LNCaP clone FGC (cell line): Measurements from ENCODE around the gene PLD1.

Experiments
- DNase-seq: peaks from one replicate; pipeline ENCODE4 v3.0.0-alpha.2; 2011; ENCODE audit warnings: low read depth
- H3K4me3 ChIP-seq: 2 replicates; pipeline ENCODE4 v1.5.1; 2011; ENCODE audit warnings: mild to moderate bottlenecking, low read depth, low read length, control low read depth
- TF ChIP-seq, protein P1 (sequence below): IDR thresholded peaks from 2 replicates; pipeline ENCODE4 v1.5.1; 2012; ENCODE audit warnings: mild to moderate bottlenecking; ENCODE audit not compliant: control insufficient read depth, insufficient read depth; ENCODE audit errors: extremely low read depth

Gene PLD1

GRCh38 chr3:171715155-171715554 is 95.1 kb downstream of the PLD1 start:
- DNase-seq = no peak
- TF ChIP-seq, protein P1, sequence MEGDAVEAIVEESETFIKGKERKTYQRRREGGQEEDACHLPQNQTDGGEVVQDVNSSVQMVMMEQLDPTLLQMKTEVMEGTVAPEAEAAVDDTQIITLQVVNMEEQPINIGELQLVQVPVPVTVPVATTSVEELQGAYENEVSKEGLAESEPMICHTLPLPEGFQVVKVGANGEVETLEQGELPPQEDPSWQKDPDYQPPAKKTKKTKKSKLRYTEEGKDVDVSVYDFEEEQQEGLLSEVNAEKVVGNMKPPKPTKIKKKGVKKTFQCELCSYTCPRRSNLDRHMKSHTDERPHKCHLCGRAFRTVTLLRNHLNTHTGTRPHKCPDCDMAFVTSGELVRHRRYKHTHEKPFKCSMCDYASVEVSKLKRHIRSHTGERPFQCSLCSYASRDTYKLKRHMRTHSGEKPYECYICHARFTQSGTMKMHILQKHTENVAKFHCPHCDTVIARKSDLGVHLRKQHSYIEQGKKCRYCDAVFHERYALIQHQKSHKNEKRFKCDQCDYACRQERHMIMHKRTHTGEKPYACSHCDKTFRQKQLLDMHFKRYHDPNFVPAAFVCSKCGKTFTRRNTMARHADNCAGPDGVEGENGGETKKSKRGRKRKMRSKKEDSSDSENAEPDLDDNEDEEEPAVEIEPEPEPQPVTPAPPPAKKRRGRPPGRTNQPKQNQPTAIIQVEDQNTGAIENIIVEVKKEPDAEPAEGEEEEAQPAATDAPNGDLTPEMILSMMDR = no peak
- H3K4me3 ChIP-seq = no peak overlapping the region

GRCh38 chr3:171712171-171712938 is 97.9 kb downstream of the PLD1 start:
- no peak overlapping the region for H3K4me3 ChIP-seq
- TF ChIP-seq, protein P1 = no peak
- DNase-seq = no peak

DNA sequence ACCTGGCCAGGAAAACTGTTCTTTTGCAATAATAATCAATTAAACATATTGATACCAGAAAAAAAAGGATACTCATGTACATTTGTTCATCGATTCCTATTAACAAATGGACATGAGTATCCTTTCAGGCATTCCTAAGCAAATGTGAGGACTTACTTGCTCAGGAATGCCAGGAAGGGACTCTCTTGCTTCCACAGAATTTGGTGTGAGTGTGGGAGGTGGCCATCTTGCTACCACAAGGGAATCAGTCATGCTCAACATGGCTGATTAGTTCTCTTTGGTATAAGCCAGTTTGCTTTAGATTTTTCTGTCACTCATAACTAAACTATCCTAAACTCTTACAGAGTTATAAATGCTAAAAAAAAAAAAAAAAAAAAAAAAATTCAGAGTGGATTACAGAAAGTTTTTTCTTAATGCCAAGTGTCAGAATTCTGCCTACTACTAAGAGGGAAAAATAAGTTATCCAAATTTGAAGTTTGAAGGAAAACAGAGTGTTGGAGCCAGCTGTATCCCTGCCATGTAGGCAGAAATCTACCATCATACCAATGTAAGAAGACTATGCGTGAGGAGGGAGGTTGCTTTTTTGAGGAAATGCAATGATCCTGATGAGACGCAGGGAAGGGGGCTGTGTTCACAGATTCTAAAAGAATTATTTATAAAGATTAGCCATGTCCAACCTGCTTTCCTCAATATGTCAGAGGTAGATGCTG is 98.7 kb downstream of the PLD1 start:
- DNase-seq = no peak
- TF ChIP-seq, protein P1 = no peak
- no peak overlapping the region for H3K4me3 ChIP-seq

- no peak for DNase-seq
- TF ChIP-seq, protein P1 = no peak
- H3K4me3 ChIP-seq = no peak overlapping the region
Measured at GRCh38 chr3:171710359-171710758, 99.9 kb downstream of the PLD1 start.

DNA sequence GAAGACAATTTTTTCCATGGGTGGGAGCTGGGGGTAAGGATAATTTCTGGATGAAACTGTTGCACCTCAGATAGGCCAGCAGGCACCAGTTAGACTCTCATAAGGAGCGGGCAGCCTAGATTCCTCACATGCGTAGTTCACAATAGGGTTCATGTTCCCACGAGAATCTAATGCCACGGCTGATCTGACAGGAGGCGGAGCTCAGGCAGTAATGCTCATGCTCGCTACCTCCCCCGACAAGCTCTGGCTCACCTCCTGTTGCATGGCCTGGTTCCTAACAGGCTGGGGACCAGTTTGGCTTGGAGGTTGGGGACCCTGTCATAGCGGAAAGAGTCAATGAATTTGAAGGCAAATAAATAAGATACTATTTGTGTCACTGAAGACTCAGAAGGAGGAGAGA is 105.5 kb downstream of the PLD1 start:
- TF ChIP-seq, protein P1 = no peak
- DNase-seq = no peak
- no peak overlapping the region for H3K4me3 ChIP-seq

- TF ChIP-seq, protein P1 = peak; percentile 51
- no peak for DNase-seq
Measured at GRCh38 chr3:171704002-171704401, 106.3 kb downstream of the PLD1 start.

More at GRCh38 chr3:171704002-171704401, 106.3 kb downstream of the PLD1 start:
- no peak overlapping the region for H3K4me3 ChIP-seq
